GM08714 (cell line): ENCODE measurements around the gene MDM2.

ENCODE experiments used
- H3K4me3 ChIP-seq: fragments of 200-500 bp; sonication (Bioruptor generic); 2 replicates; pipeline ENCODE4 v1.5.1; 2014; ENCODE audit warnings: mild to moderate bottlenecking, low read length, inconsistent platforms
- ZNF274 ChIP-seq: IDR thresholded peaks from 2 replicates; pipeline ENCODE4 v1.6.1; 2012; ENCODE audit warnings: mild to moderate bottlenecking, low read depth, low read length

MDM2 gene

DNA sequence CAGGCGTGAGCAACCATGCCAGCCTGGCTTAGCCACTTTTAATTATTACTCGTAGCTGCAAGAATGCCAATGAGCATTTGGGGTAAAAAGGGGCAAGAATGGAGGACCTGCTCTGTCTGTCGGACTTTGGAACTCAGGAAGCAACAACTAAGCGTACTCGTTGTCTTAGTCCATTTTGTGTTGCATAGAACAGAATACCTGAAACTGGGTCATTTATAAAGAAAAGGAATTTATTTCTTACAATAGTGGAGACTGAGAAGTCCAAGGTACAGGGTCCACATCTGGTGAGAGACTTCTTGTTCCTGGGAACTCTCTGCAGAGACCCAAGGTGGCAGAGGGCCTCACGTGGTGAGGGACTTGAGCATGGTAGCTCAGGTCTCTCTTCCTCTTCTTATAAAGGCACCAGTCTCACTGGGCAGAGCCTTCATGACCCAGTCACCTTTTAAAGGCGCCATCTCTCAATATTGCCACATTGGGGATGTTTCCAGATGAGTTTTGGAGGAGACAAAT, 32.8 kb upstream of the MDM2 start:
- no peak for TF ChIP-seq ZNF274
- H3K4me3 ChIP-seq: no peak overlapping the region

DNA sequence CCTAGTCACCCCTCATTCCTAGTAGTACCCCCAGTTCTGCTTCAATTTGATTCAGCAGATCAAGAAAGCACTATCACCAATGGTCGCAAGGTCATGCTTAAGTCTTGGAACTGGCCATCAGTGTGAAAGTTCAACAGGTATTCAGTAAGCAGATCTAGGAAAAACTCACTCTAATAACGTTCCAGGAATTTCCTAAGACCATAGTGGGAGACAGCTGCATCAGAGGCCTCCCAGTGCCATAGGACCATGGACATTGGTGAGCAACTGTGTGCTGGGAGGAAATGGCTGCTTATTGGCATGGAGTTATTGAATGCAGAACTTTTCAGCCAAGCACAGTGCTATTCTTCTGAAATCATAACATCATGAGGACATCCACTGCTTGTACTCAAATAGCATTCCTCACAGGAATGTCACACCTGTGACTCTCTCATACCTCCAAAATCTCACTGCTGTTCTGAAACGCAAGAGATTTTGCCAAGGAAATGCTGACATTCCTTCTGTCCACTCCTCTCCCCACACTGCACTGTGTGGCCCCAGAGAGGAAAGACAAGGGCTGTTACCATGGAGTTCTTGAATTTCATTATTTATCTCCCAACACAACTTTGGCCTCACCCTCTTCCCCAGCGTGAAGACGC, 30.9 kb upstream of the MDM2 start:
- TF ChIP-seq ZNF274: no peak

DNA sequence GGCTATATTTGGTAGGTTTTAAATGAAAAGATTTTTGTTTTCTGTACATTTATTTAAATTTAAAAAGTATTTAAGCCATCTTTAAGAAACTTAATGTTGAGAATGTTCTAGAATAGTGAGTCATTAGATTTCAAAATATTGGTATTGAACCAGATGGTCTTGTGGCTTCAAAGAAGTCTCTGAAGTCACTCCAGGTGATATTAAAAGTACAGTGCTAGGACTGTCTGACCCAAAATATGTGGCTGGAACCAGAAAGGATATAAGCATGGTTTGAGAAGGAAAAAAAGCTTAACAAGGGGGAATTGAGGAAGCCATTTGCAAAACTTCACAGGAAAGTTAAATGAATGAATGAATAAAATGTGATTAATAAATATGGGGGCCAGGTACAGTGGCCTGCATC, 28.7 kb upstream of the MDM2 start:
- H3K4me3 ChIP-seq: no peak overlapping the region
- no peak for TF ChIP-seq ZNF274

More for the DNA sequence above, 30.9 kb upstream of the MDM2 start:
- no peak overlapping the region for H3K4me3 ChIP-seq

DNA sequence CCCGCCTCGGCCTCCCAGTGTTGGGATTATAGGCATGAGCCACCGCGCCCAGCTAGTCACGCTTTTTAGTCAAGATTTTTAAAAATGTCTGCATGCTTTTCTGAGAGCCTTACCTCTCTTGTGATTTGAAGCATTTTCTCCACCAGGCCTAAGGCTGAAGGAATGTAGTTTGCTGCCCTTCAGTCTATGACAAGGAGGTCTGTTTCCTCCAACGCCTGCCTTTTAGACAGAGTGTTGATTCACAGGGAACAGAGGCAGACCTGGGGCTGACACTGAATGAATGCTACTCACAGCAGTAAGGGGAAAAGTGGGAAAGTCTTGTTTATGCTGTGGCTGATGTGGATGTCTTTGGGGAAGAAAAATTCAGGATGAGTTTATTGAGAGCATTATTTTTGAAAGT, 27.2 kb upstream of the MDM2 start:
- TF ChIP-seq ZNF274: no peak
- H3K4me3 ChIP-seq: no peak overlapping the region

DNA sequence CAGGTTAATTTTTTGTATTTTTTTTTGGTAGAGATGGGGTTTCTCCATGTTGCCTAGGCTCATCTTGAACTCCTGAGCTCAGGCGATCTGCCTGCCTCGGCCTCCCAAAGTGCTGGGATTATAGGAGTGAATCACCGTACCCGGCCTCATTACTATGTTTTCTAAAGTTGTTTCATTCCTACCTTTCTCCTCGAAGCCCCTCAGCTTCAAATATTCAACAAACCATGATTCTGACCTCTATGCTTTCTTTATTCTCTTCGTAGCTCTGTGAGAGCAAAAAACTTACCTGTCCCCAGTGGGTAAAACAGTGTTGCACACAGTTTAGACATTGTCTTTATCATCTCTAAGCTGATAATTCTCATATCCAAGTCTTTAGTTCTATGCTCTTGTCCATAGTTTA, 26.2 kb upstream of the MDM2 start:
- TF ChIP-seq ZNF274: no peak
- H3K4me3 ChIP-seq: no peak overlapping the region

DNA sequence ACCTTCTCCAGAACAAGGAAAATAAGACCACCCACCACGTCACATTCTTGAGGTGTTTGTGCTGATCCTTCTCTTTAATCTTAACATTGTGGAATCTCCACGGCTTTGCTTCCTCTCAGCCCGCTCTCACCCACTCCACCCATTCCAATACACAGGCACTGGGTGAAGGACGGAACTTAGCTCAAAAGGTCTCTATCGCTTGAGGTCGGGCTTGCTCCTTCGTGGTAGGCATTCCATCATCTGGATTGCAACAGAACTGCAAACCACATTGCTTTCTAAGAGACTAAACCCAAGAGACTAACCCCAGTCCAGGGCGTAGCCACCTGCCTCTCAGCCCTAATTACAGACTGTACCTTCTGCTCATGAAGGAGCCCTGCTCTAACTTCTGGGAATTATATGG, 24.0 kb upstream of the MDM2 start:
- H3K4me3 ChIP-seq: no peak overlapping the region
- TF ChIP-seq ZNF274: no peak

DNA sequence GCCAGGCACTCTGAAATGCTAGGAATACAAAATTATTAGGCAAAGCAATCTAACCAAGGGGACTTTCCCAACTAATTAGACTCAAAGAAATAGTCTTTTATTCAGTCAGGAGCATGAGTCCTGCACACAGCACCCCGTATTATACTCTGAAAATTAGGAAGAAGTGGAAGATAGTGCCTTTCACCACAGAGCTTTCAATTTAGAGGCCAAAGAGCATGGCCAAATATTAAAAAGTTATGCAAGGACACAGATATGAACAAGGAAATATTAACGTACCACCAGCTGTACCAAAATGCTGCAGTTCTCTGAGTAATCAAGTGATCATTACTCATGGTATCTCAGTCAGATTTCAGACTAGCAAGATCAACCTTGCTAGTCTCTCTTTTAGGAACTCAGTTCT, 22.6 kb upstream of the MDM2 start:
- no peak overlapping the region for H3K4me3 ChIP-seq
- no peak for TF ChIP-seq ZNF274

DNA sequence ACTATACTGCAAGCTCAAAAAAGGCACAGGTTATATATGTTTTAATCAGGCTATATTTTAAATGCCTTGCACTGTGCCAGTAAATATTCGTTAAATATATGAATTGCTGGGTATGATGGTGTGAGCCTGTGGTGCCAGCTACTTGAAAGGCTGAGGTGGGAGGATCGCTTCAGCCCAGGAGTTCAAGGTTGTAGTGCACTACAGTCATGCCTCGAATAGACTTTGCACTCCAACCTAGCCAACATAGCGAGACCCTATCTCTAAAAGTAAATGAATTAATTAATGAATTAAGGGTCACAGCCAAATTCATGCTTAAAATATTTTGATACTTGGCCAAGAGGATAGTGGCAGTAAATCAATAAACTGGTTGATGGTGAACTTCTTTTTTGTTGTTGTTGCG, 22.2 kb upstream of the MDM2 start:
- no peak for TF ChIP-seq ZNF274

DNA sequence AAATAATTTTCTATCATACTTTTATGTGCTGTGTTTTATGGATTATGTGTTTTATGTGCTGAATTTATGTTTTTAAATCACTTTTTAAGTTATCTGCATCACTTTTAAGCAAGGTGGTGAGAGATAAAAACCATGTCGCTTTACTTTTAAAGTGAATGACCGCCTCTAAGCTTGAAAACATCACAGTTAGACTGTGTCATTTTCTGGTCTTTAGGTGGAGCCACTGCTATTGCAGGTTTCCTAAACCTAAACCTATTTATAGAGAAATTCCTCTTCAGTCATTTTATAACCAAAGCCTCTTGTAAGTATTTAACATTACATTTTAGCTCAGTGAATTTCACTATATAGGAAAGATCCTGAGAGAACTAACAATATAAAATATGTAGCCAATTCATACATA, 21.0 kb upstream of the MDM2 start:
- H3K4me3 ChIP-seq: no peak overlapping the region
- no peak for TF ChIP-seq ZNF274

More for the DNA sequence above, 22.2 kb upstream of the MDM2 start:
- H3K4me3 ChIP-seq: no peak overlapping the region

DNA sequence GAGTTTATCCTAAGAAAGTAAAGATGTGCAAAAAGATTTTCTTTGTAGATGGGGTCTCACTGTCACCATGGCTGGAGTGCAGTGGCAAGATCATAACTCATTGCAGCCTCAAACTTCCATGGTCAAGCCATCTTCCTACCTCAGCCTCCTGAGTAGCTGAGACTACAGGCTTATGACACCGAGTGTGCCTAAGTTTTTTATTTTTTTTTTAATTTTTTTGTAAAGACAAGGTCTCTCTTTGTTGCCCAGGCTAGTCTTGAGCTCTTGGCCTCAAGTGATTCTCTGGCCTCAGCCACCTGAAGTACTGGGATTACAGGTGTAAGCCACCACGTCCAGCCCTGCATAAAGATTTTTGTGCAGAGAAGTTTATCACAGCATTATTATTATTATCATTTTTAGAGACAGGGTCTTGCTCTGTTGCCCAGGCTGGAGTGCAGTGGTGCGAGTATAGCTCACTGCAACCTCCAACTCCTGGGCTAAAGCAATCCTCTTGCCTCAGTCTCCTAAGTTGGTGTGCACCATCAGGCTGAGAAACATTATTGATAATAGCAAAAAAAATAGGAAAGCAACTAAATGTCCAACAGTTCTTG, 19.3 kb upstream of the MDM2 start:
- TF ChIP-seq ZNF274: no peak

DNA sequence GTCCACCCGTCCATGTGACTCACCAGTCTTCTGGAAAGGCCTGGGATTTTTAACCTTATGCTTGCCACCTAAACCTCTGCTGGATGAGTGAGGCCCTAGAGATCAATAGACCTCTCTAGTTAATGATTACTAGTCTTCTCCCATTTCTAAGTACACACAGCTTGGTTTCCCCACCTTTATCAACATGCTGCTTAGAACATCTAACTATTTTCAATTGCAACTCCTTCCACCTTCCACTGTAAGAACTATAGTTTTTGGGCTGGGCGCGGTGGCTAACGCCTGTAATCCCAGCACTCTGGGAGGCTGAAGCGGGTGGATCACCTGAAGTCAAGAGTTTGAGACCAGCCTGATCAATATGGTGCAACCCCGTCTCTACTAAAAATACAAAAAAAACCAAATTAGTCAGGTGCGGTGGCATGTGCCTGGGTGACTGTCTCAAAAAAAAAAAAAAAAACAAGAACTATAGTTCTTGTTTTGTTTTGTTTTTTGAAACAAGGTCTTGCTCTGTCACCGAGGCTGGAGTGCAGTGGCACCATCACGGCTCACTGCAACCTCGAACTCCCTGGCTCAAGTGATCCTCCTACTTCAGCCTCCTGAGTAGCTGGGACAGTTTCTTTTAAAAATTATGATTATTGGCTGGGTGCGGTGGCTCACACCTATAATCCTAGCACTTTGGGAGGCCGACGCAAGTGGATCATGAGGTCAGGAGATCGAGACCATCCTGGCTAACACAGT, 18.7 kb upstream of the MDM2 start:
- no peak overlapping the region for H3K4me3 ChIP-seq
- TF ChIP-seq ZNF274: no peak

More for the DNA sequence above, 19.3 kb upstream of the MDM2 start:
- no peak overlapping the region for H3K4me3 ChIP-seq

DNA sequence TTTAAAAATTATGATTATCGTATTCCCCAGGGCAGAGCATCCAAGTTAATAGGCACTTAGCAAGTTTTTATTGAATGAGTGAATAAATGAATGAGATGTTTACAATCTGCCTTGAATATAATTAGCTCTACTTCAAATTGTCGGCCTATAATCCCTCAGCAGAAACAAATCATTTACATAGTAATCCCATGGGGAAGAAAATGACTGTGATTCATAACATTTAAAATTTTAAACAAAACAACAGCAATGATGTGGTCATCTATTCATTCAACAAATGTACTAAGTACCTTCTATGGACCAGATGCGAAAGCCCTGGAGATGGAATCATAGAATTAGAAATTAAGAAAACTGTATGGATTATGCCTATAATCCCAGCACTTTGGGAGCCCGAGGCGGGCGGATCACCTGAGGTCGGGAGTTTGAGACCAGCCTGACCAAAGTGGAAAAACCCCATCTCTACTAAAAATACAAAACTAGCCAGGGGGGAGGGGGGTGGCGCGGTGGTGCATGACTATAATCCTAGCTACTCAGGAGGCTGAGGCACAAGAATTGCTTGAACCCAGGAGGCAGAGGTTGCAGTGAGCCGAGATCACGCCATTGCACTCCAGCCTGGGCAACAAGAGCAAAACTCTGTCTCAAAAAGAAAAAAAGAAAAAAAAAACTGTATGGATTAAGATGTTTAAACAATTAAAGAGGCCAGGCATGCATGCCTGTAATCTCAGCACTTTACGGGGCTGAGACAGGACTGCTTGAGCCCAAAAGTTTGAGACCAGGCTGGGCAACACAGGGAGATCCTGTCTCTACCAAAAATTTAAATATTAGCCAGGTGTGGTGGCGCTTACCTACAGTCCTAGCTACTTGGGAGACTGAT, 17.7 kb upstream of the MDM2 start:
- TF ChIP-seq ZNF274: no peak

DNA sequence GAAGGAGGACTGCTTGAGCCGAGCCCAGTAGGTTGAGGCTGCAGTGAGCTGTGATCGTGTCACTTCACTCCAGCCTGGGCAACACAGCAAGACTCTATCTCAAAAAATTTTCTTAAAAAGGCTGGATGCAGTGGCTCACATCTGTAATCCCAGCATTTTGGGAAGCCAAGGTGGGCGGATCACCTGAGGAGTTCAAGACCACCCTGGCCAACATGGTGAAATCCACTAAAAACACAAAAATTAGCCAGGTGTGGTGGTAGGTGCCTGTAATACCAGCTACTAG, 17.1 kb upstream of the MDM2 start:
- no peak overlapping the region for H3K4me3 ChIP-seq
- no peak for TF ChIP-seq ZNF274

More for the DNA sequence above, 17.7 kb upstream of the MDM2 start:
- H3K4me3 ChIP-seq: no peak overlapping the region

DNA sequence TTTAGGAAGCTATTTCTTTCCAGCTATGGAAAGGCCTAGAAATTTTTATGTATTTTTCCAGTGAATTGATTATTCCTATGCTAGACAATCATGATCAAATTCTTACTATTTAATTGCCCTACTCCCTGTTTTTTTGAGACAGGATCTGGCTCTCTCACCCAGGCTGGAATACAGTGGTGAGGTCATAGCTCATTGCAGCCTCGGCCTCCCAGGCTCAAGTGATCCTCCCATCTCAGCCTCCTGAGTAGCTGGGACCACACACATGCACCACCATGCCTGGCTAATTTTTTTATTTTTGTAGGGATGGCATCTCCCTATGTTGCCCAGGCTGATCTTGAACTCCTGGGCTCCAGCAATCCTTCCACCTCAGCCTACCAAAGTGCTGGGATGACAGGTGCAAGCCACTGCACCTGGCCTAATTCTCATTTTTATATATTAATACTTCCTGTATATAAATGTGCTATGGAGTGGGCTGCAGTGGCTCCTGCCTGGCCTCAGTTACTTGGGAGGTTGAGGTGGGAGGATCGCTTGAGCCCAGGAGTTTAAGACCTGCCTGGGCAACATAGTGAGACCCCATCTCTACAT, 16.0 kb upstream of the MDM2 start:
- TF ChIP-seq ZNF274: no peak
- H3K4me3 ChIP-seq: no peak overlapping the region
